GM23248 (cell line): ENCODE measurements around the gene ADARB1. TPM values are rescaled to one million over a fixed set of nuclear protein-coding genes. Genes with fewer than 3 reads are reported as not detected.

Experiments
- DNase-seq: peaks from one replicate; pipeline ENCODE4 v3.0.0-alpha.2; 2015
- H2AFZ ChIP-seq: fragments of 200-600 bp; sonication (generic); 2 replicates; pipeline ENCODE4 v1.6.1; 2016; ENCODE audit warnings: antibody characterized with exemption
- H3F3A ChIP-seq: fragments of 200-600 bp; sonication (generic); 2 replicates; pipeline ENCODE4 v1.6.1; 2016; ENCODE audit warnings: mild to moderate bottlenecking, antibody characterized with exemption, mixed run types; ENCODE audit not compliant: insufficient read depth
- H3K27ac ChIP-seq: fragments of 200-600 bp; sonication (generic); 2 replicates; pipeline ENCODE4 v1.5.1; 2016; ENCODE audit warnings: mild to moderate bottlenecking
- H3K27me3 ChIP-seq: fragments of 200-600 bp; sonication (generic); replicated peaks from 2 replicates; pipeline ENCODE4 v1.6.1; 2016; ENCODE audit warnings: mild to moderate bottlenecking; ENCODE audit not compliant: insufficient read depth
- H3K36me3 ChIP-seq: fragments of 200-600 bp; sonication (generic); 2 replicates; pipeline ENCODE4 v1.6.1; 2016; ENCODE audit warnings: low read depth, mild to moderate bottlenecking
- H3K4me1 ChIP-seq: fragments of 200-600 bp; sonication (generic); 2 replicates; pipeline ENCODE4 v1.6.1; 2016; ENCODE audit warnings: mild to moderate bottlenecking; ENCODE audit not compliant: insufficient read depth
- H3K4me2 ChIP-seq: fragments of 200-600 bp; sonication (generic); one replicate; pipeline ENCODE4 v1.6.1; 2016; ENCODE audit warnings: mild to moderate bottlenecking; ENCODE audit not compliant: unreplicated experiment
- H3K4me3 ChIP-seq: fragments of 200-600 bp; sonication (generic); 2 replicates; pipeline ENCODE4 v1.5.1; 2016; ENCODE audit warnings: mild to moderate bottlenecking
- H3K79me2 ChIP-seq: fragments of 200-600 bp; sonication (generic); 2 replicates; pipeline ENCODE4 v1.6.1; 2016; ENCODE audit warnings: mild to moderate bottlenecking; ENCODE audit not compliant: insufficient read depth
- H3K9ac ChIP-seq: fragments of 200-600 bp; sonication (generic); 2 replicates; pipeline ENCODE4 v1.6.1; 2016; ENCODE audit warnings: mild to moderate bottlenecking
- H3K9me2 ChIP-seq: fragments of 200-600 bp; sonication (generic); 2 replicates; pipeline ENCODE4 v1.6.1; 2016; ENCODE audit warnings: mixed run types, mild to moderate bottlenecking, moderate library complexity; ENCODE audit not compliant: insufficient read depth
- H3K9me3 ChIP-seq: fragments of 200-600 bp; sonication (generic); one replicate; pipeline ENCODE4 v1.6.1; 2017; ENCODE audit warnings: low read depth
- H4K20me1 ChIP-seq: fragments of 200-600 bp; sonication (generic); 2 replicates; pipeline ENCODE4 v1.6.0; 2016; ENCODE audit not compliant: insufficient read depth
- EZH2 ChIP-seq: fragments of 200-600 bp; sonication (generic); IDR thresholded peaks from 2 replicates; pipeline ENCODE4 v1.6.1; 2018; ENCODE audit warnings: antibody characterized with exemption, mild to moderate bottlenecking; ENCODE audit not compliant: insufficient read depth, poor library complexity, severe bottlenecking
- EZH2phosphoT487 ChIP-seq: fragments of 200-600 bp; sonication (generic); IDR thresholded peaks from 2 replicates; pipeline ENCODE4 v1.6.1; 2018; ENCODE audit warnings: antibody characterized with exemption, moderate library complexity, mild to moderate bottlenecking, low read depth; ENCODE audit not compliant: insufficient read depth
- WGBS, 2 experiments: methylation state at CpG; one replicate each; pipeline ENCODE4 v1.1.6; 2015 to 2017; ENCODE audit warnings: low lambda C conversion rate in 2 of 2, low coverage in 1 of 2; ENCODE audit errors: missing lambda C conversion rate in 2 of 2; 5-methylcytosine and 5-hydroxymethylcytosine counted together
- in situ Hi-C: fragments of 300-500 bp; cut with MboI; formaldehyde crosslinking; loops from 2 replicates; pipeline ENCODE4 v1.15.0; 2020
- polyA plus RNA-seq: library from polyadenylated mRNA; unstranded; fragments of >200 nt; fragmentation: Nextera tagmentation; extraction: Ambion mirVana; gene quantifications from 2 replicates; pipeline ENCODE4 v1.2.1, GENCODE V29; 2016
- total RNA-seq: library from RNA; depleted of rRNA; stranded (reverse); fragments of >200 nt; shearing (Covaris generic); gene quantifications from 2 replicates; pipeline ENCODE4 v1.2.3, GENCODE V29; 2014

The ADARB1 gene
- total and polyA plus RNA-seq, 2 experiments from 2014 or later = 16.3 to 17.4 TPM

DNA sequence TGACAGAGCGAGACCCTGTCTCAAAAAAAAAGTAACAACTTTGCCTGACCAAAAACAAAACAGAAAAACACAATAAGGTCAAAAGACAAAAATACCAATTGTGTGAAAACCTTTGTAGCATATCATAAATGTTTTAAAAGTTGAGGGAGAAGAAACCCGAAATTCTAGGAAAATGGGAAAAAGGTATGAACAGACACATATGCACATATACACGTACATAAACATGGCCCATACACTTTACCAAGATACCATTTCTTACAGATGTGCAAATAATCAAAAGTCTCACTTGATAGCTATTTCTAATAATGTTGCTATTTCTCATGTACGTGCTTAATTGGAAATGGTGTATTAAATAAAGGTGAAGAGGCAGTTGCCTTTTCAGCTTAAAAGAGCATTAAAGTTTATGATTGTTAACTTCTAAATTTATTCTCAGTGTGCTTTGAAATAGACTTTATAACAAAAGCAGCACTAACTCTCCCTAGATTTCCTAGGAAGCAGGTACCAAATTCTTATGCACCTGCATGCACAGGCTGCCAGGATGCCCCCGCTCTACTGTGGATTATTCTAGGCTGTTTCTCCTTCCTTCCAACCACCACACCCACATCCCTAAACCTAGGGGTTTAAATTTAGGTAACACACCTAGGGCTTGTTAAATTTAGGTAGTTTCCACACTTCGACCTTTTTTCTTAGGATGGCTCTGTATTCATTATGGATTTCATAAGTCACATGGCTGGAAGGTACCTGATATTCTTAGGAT, 33.8 kb downstream of the ADARB1 start:
- DNase-seq = no peak
- H3K4me3 ChIP-seq = no peak overlapping the region
- H3K27me3 ChIP-seq = no peaks in the 10 kb centered on the region
- in situ Hi-C loops = no loop called here
- H3K4me1 ChIP-seq = peaks cover 17% of the 10 kb centered on the region; the same call in 1 of the 2 replicates
- no peaks in the 10 kb centered on the region; the same call in 1 of the 2 replicates for H3F3A ChIP-seq
- no peak overlapping the region for H3K27ac ChIP-seq
- H3K9me2 ChIP-seq = no peaks in the 10 kb centered on the region
- H2AFZ ChIP-seq = no peak overlapping the region
- peaks cover 98% of the 10 kb centered on the region for H3K79me2 ChIP-seq
- H3K9ac ChIP-seq = no peak overlapping the region
- no peak for TF ChIP-seq EZH2
- no peak for TF ChIP-seq EZH2phosphoT487
- H4K20me1 ChIP-seq = no peaks in the 10 kb centered on the region; the same call in 1 of the 2 replicates
- no peaks in the 10 kb centered on the region for H3K9me3 ChIP-seq
- no peaks in the 10 kb centered on the region for H3K36me3 ChIP-seq
- H3K4me2 ChIP-seq = no peak overlapping the region
- 97 to 99% methylated on average over 6 of the region's 6 CpGs for WGBS, 2 experiments

DNA sequence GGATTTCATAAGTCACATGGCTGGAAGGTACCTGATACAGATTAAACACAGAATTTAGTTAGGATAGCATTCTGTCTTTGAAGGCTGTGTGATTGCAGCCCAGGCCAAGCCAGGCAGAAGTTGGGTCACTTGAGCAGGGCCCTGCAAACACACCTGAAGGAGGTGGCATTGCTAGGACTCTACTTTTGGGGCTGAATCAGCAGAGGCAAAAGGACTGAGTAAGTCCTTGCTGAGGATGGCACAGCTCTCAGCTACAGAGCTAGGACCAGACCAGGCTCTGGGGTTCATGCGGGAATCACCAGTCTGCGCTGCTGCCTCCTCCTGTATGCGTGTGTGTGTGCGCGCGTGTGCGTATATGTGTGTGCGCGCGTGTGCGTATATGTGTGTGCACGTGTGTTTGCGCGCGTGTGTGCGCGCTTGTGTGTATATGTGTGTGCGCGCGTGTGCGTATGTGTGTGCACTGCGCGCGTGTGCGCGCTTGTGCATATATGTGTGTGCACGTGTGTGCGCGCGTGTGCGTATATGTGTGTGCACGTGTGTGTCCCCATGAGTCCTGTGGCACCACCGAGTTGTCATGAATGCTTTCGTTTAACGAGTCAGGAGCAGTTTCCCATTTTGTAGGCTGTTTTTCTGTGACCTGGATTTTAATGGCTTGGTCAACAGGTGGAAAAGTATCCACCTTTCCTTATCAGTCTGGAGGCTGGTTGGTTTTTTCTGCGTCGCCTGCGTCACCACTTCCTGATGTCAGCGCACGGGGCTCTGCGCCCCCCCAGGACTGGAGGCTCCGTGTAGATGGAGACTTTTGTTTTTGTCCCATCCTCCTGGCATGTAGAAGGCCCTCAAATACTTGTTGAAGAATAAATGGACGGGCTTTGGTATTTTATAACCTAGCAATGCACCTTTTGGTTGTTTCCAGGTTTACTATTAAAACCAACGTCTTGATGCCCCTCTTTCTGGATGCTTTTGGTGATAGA, 34.7 kb downstream of the ADARB1 start:
- H3K79me2 ChIP-seq = peaks cover 98% of the 10 kb centered on the region
- no peaks in the 10 kb centered on the region for H3K9me2 ChIP-seq
- H3F3A ChIP-seq = no peaks in the 10 kb centered on the region; the same call in 1 of the 2 replicates
- DNase-seq = no peak
- no peak overlapping the region for H3K4me2 ChIP-seq
- no peaks in the 10 kb centered on the region for H3K9me3 ChIP-seq
- no peaks in the 10 kb centered on the region for H3K36me3 ChIP-seq
- TF ChIP-seq EZH2 (no peak), EZH2phosphoT487 (no peak)
- H3K27me3 ChIP-seq = no peaks in the 10 kb centered on the region
- no peak overlapping the region for H2AFZ ChIP-seq
- in situ Hi-C loops = no loop called here
- H3K9ac ChIP-seq = no peak overlapping the region
- H4K20me1 ChIP-seq = no peaks in the 10 kb centered on the region; the same call in 1 of the 2 replicates
- H3K4me3 ChIP-seq = no peak overlapping the region
- H3K4me1 ChIP-seq = peaks cover 17% of the 10 kb centered on the region; the same call in 1 of the 2 replicates
- H3K27ac ChIP-seq = no peak overlapping the region
- WGBS, 2 experiments = 92 to 93% methylated on average over 41 to 43 of the region's 44 CpGs

DNA sequence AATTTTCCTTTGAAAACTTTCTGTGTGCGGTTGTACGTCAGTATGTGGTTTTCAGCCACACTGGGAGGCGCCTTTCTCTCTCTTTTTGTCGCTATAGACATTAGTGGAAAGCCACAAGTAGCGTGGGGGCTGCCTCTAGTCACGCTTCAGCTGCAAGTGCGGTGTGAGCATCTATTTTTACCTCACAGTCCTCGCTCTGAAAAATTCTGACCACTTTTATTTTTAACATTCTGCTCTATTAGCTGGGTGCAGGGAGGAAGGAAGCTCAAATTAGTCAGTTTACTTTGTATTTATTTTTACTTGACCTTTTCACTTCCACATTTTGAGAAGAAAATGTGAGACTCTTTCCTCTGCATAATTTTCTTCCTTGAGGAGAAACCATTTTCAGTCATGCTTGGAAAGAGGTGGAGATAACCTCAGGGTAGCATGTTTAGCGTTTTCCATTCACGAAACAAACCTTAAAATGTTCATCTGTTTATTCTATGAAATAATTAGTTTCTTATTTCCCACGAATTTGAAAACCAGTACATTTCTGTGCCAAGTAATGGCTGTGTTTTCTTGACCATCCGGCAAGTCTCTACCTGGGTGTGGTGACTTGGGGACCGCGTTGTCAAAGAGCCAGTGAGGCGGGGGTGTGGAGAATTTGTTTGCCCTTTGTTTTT, 35.6 kb downstream of the ADARB1 start:
- no peak overlapping the region for H3K4me3 ChIP-seq
- H4K20me1 ChIP-seq = no peaks in the 10 kb centered on the region; the same call in 1 of the 2 replicates
- no peak for TF ChIP-seq EZH2phosphoT487
- no peak for TF ChIP-seq EZH2
- 77 to 78% methylated on average over 15 of the region's 15 CpGs for WGBS, 2 experiments
- in situ Hi-C loops = no loop called here
- peaks cover 14% of the 10 kb centered on the region; the same call in 1 of the 2 replicates for H3K4me1 ChIP-seq
- no peaks in the 10 kb centered on the region for H3K9me2 ChIP-seq
- H3K9ac ChIP-seq = no peak overlapping the region
- peaks cover 98% of the 10 kb centered on the region for H3K79me2 ChIP-seq
- no peaks in the 10 kb centered on the region for H3K27me3 ChIP-seq
- H3F3A ChIP-seq = no peaks in the 10 kb centered on the region; the same call in 1 of the 2 replicates
- no peaks in the 10 kb centered on the region for H3K36me3 ChIP-seq
- H2AFZ ChIP-seq = no peak overlapping the region
- no peaks in the 10 kb centered on the region for H3K9me3 ChIP-seq
- DNase-seq = no peak
- H3K4me2 ChIP-seq = no peak overlapping the region
- no peak overlapping the region for H3K27ac ChIP-seq
